ENCODE results near the gene TOPORS.

DNA sequence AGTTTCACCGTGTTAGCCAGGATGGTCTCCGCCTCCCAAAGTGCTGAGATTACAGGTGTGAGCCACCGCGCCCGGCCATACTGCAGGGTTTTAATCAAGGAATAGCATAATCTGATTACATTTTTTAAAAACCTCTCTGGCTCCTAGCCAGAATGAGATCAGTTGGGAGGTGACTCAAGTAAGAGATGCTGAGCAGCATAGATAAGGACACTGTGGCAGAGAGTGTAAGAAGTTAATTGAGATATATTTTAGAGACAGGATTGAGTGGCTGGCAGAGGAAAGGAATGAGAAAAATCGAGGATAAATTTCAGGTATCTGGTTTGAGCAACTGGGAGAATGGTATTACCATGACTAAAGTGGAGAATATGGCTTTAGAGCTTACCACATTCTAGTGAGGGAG is 19.1 kb downstream of the TOPORS start:
- TF ChIP-seq EP300 (IDR thresholded peaks at IDR 0.05) = no peak
- TF ChIP-seq, protein P1, sequence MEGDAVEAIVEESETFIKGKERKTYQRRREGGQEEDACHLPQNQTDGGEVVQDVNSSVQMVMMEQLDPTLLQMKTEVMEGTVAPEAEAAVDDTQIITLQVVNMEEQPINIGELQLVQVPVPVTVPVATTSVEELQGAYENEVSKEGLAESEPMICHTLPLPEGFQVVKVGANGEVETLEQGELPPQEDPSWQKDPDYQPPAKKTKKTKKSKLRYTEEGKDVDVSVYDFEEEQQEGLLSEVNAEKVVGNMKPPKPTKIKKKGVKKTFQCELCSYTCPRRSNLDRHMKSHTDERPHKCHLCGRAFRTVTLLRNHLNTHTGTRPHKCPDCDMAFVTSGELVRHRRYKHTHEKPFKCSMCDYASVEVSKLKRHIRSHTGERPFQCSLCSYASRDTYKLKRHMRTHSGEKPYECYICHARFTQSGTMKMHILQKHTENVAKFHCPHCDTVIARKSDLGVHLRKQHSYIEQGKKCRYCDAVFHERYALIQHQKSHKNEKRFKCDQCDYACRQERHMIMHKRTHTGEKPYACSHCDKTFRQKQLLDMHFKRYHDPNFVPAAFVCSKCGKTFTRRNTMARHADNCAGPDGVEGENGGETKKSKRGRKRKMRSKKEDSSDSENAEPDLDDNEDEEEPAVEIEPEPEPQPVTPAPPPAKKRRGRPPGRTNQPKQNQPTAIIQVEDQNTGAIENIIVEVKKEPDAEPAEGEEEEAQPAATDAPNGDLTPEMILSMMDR (IDR thresholded peaks at IDR 0.05) = no peak

Data from stomach (tissue), 4 donors.